Fibroblast of the aortic adventitia (primary cell): ENCODE results near the gene R3HDML. TPM values are rescaled to one million over a fixed set of nuclear protein-coding genes. Genes with fewer than 3 reads are reported as not detected.
A peak's percentile ranks its signal among the peaks of the same experiment; 100 is the strongest.

ENCODE experiments used
- DNase-seq: peaks from one replicate; pipeline ENCODE4 v3.0.0-alpha.2; 2010; ENCODE audit warnings: low read depth
- H3K4me3 ChIP-seq: 2 replicates; pipeline ENCODE4 v1.5.1; 2011; ENCODE audit warnings: low read depth, mild to moderate bottlenecking, control low read depth, low read length, moderate library complexity
- CTCF ChIP-seq: IDR thresholded peaks from 2 replicates; pipeline ENCODE4 v1.5.1; 2011; ENCODE audit warnings: mild to moderate bottlenecking, low read length, control low read depth, inconsistent platforms; ENCODE audit not compliant: insufficient read depth
- total RNA-seq: library from RNA; depleted of rRNA; stranded (reverse); fragments of >200 nt; gene quantifications from 2 replicates; pipeline ENCODE4 v1.2.3, GENCODE V29; 2012; ENCODE audit warnings: low replicate concordance

The R3HDML gene
- total RNA-seq, 1 donor: not detected

GRCh38 chr20:44301285-44301684, 35.6 kb upstream of the R3HDML start:
- H3K4me3 ChIP-seq: no peak overlapping the region
- no peak for TF ChIP-seq CTCF
- DNase-seq: no peak

- DNase-seq: no peak
- H3K4me3 ChIP-seq: no peak overlapping the region
- no peak for TF ChIP-seq CTCF
Observed at GRCh38 chr20:44302026-44302669, 34.7 kb upstream of the R3HDML start.

- DNase-seq: no peak
- no peak overlapping the region for H3K4me3 ChIP-seq
- no peak for TF ChIP-seq CTCF
Observed at GRCh38 chr20:44302736-44303135, 34.1 kb upstream of the R3HDML start.

GRCh38 chr20:44304383-44304782, 32.5 kb upstream of the R3HDML start:
- TF ChIP-seq CTCF: no peak
- no peak for DNase-seq
- no peak overlapping the region for H3K4me3 ChIP-seq

- DNase-seq: no peak
- TF ChIP-seq CTCF: no peak
- H3K4me3 ChIP-seq: no peak overlapping the region
Observed at GRCh38 chr20:44306927-44307326, 29.9 kb upstream of the R3HDML start.

GRCh38 chr20:44309763-44310663, 26.8 kb upstream of the R3HDML start:
- DNase-seq: peak; percentile 76
- no peak for TF ChIP-seq CTCF
- peak overlapping the region; percentile 98 for H3K4me3 ChIP-seq
